Fibroblast of upper back skin (primary cell): ENCODE results near the gene ITCH.

Source experiments
- DNase-seq: peaks from one replicate; pipeline ENCODE4 v3.0.0-alpha.2; 2013

Gene ITCH

DNA sequence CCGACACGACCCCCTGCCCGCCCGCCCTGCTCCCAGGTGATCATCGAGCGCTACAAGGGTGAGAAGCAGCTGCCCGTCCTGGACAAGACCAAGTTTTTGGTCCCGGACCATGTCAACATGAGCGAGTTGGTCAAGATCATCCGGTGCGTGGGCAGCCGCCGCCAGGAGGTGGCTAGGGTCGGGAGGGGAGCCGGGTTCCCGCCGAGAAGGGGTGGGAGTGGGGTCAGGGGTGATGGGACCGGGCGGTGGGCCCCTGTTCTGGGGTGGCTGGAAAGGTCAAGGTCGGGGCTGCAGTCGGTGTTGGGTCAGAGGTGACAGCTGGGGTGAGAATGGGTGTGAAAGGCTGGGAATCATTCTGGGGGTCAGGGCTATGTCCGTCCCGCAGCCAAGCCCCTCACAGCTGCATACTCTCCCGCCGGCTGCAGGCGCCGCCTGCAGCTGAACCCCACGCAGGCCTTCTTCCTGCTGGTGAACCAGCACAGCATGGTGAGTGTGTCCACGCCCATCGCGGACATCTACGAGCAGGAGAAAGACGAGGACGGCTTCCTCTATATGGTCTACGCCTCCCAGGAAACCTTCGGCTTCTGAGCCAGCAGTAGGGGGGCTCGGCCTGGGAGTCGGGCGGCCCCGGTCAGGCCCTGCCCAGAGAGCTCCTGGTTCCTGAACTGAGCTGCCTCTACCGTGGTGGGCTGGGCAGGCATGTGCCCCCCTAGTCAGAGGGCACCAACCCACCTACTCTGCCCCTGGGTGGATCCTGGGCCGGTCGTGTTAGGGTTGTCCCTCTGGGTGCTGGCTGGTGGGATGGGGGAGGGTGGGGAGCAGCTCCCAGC is 196.5 kb downstream of the ITCH start:
- no peak for DNase-seq

DNA sequence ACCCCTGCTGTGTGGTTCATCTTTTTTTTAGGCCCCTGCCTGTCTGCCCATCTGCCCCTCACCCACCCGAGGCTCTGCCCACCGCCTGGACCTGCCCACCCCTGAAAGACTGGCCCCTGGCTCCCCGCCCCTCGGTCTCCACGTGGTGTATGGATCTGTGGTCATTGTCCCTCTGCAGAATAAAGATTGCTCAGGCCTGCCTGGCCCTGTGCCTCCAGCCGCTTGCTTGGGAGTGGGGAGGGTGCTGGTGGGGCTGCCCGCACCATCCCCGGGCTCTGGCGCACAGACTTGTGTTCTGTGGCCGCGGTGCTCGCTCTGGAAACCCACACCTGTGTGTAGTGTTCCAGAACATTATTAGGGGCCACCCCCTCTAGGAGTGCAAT is 197.1 kb downstream of the ITCH start:
- no peak for DNase-seq

DNA sequence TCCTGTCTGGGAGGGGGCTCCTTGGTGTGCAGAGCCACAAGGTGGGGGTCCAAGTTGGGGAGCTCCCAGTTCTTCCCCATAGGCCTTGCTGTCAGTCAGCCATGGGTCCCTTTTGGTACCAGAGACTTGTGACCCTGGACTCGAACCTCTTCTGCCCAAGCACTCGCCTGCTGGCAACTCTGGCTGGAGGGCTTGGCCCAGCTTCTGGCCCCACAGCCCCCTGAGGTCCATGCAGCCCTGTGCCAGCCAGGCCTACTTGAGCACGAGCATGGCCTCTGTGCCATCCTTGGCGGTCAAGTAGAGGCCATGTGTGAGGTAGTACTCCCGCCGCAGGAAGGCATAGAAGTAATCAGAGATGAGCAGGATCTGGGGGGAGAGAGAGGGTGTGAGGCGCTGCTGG is 197.5 kb downstream of the ITCH start:
- no peak for DNase-seq
